UCSD-AML1 (cell line): ENCODE measurements around the gene ATP5F1D.
"Not testable (repeated sequence)": the region's sequence is repeated elsewhere in the genome, so short reads cannot be mapped to it uniquely, and the experiment has no call there.

ENCODE experiments used
- DNase-seq: peaks from one replicate; lab custom pipeline; 2025; ENCODE audit not compliant: unreplicated experiment; lab: John Stamatoyannopoulos, UW

ATP5F1D gene

DNA sequence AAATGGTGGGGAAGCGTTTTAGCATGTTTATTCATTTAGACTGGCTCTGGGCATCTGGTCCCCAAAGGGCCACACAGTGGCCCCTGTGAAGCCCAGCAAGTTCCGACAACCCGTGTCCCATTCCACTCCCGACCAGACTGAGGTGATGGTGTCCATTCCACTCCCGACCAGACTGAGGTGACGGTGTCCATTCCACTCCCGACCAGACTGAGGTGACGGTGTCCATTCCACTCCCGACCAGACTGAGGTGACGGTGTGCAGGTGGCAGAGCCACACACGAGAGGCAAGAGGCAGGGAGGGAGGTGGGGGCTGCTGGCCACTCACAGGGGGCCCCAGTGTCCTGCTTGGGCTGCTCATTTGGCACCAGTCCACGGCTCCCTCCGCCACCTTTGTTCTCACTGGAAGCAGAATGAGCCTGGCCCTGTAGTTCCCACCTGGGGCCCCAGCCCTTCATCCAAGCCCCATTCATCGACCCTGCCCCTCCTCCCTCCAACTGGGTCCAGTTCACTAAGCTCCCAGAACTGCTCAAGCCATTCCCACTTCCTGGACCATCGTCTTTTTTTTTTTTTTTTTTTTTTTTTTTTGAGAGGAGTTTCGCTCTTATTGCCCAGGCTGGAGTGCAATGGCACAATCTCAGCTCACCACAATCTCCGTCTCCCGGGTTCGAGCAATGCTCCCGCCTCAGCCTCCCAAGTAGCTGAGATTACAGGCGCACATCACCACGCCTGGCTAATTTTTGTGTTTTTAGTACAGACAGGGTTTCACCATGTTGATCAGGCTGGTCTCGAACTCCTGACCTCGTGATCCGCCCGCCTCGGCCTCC, 4.9 kb downstream of the ATP5F1D start:
- DNase-seq, result not testable (repeated sequence)

DNA sequence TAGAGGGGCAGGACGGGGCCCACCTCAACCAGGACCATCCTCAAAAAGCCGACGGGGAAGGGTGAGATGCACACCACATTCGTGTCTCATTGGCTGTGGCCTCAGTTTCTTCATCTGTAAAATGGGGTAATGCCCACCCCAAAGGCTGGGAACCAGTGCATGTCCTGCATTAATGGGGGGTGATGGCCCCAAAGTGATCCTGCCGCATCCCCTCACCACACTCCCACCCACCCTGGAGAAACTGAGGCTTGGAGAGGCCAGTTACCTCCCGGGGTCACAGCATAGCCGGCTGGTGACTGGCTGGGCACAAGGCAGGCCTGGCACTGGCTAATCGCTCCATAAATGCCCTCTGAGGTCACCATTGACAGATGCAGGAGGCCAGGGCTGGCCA, 6.2 kb downstream of the ATP5F1D start:
- DNase-seq, result no peak

DNA sequence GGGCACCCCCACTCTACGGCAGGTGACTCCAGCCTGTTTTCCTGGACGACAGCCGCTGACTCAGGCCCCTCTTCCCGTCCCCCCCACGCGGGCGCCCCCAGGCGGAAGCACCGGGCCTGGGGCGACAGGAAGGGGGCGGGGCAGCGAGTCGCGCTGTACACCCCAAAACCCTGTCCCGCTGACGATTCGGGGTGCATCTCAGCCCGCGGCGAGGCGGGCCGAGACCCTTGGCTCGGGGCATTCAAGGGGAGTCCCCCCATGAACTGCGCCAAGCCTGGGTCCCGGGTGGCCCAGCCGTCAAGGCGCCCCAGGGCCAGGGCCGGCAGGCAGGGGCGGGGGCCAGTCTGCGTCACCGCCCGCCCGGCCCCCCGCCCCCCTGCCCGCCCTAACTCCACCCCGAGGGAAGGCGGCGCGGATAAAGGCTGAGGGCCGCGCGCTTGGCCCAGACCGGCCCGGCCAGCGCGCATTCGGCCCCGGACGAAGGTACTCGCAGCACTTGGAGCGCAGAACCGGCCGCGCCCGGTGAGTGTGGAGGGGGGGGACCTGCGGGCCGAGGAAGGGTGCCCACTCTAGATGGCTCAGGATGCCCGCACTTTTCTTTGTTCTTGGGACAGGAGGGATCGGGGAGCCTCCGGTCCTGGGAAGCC, 6.7 kb downstream of the ATP5F1D start, which contains the start of gene MIDN:
Gene MIDN (plus strand): TSS at position 445 of the 647 bp plus-strand sequence. CDS start 1,714 bp downstream, outside the sequence.
- peak; percentile 88 for DNase-seq

DNA sequence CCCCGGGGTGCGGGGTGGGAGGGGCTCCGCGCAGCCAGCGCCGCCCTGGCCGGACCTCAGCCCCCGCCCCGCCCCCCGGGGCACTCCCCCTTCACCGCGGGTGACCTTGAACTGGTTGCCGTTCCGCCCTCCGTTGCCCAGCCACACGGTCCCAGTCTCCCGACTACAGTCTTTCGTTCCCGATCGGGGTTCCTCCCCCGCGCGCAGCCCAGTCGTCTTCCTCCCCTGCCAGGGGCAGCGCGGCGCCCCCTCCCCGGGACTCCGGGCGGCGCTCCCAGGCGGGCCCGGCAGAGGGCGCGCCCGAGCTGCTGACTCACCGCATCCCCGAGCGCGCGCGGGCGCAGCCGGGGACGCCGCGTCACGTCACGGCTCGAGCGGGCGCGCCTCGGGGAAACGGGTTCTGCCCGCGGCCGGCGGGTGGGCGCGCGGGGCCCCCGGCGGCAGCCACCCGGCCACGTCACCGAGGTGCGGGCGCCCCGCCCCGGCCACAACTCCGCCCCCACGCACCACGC, 7.3 kb downstream of the ATP5F1D start:
- DNase-seq, result peak; percentile 88

GRCh38 chr19:1249298-1249989, 7.9 kb downstream of the ATP5F1D start:
- DNase-seq, result peak; percentile 97

- no peak for DNase-seq
Observed at GRCh38 chr19:1249990-1250436, 8.5 kb downstream of the ATP5F1D start.

- DNase-seq, result peak; percentile 58
Observed at GRCh38 chr19:1250437-1251260, 9.1 kb downstream of the ATP5F1D start.

GRCh38 chr19:1251330-1252220, 10.0 kb downstream of the ATP5F1D start:
- peak; percentile 87 for DNase-seq

DNA sequence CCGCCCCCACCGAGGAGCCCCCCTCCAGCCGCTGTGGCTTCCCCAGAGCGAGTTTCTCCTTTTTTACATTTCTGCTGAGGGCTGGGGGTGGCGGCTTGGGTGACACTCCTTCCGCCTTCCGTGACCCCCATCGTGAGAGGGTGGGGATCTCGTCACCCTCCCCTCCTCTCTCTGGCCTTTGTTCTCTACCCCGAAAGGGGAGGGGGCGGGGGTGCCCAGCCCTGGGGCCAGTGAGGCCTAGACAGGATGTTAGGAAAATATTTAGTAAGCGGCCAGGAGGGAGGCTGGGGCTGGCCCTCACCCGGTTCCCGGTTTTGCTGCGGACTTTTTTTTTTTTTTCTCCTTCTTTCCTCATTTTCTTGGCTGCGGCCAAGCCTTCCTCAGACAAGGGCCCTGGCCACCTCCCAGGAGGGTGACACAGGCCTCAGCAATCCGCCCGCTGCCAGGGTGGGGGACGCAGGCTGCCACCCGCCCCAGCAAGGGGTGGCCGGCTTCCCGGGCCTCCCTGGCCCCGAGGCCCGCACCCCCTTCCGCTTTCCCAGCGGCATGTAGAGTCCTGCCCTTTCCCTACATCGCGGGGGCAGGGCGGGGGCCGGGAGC, 10.8 kb downstream of the ATP5F1D start:
- peak; percentile 85 for DNase-seq

- peak; percentile 89 for DNase-seq
Observed at GRCh38 chr19:1252821-1253513, 11.4 kb downstream of the ATP5F1D start.

DNA sequence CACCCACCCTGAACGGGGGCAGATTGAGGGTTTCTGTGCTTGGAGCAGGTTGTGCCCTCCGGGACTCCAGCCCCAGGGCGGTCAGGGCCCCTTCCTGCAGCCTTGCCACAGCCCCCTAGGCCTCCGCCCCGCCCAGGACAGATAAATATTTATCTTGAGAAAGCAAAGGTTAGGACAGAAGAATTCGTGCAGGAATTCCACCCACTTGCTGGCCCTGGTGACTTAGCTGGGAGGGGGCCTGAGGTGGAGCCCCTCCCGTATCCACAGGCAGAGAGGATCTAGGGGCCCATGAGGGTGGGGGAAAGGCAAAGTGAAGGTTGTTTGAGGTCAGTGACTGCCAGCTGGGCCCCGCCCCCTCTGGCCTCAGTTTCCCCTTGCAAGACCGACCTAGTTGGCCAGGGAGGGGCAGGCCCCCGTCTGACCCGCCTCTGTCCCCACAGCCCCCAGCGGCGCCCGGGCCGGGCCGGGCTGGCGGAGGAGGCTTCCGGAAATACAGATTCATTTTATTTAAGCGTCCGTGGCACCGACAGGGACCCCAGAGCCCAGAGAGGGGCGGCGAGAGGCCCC, 12.0 kb downstream of the ATP5F1D start:
- no peak for DNase-seq

DNA sequence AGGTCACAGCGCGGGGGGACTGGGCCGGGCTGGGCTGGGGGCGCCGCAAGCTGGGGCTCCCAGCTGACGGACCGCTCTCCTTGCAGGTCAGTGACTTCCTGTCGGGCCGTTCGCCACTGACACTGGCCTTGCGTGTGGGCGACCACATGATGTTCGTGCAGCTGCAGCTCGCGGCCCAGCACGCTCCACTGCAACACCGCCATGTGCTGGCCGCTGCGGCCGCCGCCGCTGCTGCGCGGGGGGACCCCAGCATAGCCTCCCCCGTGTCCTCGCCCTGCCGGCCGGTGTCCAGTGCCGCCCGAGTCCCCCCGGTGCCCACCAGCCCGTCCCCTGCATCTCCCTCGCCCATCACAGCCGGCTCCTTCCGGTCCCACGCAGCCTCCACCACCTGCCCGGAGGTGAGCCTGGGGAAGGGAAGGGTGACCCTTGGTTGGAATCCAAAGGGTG, 12.6 kb downstream of the ATP5F1D start:
- DNase-seq, result no peak

DNA sequence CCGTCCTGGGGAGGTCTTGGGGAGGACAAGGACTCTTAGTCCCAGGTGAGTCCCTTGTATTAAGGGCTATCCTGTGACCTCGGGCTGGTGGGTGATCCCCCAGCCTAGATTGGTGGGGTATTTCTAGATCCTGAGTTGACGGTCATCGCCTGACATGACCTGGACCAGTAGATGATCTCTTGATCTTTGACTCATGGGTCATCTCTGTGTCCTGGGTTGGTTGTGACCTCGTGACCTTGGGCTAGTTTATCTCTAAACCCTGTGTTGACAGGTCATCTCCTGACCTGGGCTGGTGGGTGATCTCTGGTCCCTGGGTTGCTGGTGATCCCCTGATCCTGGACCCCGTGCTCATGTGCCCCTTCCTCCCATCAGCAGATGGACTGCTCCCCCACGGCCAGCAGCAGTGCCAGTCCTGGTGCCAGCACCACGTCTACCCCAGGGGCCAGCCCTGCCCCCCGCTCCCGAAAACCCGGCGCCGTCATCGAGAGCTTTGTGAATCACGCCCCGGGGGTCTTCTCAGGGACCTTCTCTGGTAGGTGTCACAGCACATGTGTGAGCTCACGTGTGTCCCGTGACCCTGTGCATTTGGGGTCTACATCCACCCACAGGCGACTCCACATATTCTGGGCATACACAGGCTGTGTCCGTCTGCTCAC, 13.1 kb downstream of the ATP5F1D start:
- DNase-seq, result no peak

DNA sequence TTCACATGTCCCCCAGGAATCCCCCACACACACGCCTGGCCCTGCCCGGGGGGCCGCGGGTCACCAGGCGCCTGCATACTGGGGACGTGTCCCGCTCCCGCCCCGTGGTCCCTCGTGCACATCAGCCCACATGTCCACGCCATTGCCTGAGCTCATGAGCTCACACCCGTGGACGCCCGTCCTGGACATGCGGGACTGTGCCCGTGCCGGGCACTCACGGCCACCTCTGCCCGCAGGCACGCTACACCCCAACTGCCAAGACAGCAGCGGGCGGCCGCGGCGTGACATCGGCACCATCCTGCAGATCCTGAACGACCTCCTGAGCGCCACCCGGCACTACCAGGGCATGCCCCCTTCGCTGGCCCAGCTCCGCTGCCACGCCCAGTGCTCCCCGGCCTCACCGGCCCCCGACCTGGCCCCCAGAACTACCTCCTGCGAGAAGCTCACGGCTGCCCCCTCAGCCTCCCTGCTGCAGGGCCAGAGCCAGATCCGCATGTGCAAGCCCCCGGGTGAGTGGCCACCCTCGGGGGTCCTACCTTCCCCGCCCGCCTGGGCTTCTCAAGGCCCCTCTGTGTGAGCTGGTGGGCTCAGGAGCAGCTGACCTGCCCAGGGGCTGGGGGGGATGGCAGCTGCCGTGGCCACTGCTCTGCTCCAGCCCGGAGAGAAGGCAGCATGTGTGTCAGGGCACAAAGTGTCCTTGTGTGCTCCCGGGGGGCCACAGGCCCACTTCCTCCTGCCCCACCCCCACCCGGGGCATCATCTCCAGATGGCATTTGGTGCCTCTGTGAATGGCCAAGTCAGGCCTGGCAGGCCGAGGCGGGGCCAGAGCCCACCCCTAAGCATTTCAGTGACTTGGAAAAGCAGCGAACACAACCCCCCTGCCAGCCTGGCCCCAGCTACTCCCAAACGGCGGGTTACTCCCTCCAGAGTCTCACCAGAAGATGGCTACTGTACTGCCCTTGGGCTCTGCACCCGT, 13.9 kb downstream of the ATP5F1D start:
- no peak for DNase-seq

GRCh38 chr19:1256646-1257474, 15.3 kb downstream of the ATP5F1D start:
- DNase-seq, result no peak
